ENCODE measurements around the gene MICA.

MICA gene

GRCh38 chr6:31403283-31404060, at the start of gene MICA:
MICA (plus strand) TSS chr6:31403595; CDS start chr6:31403633, 38 bp downstream.
- peak; percentile 91 for DNase-seq

DNA sequence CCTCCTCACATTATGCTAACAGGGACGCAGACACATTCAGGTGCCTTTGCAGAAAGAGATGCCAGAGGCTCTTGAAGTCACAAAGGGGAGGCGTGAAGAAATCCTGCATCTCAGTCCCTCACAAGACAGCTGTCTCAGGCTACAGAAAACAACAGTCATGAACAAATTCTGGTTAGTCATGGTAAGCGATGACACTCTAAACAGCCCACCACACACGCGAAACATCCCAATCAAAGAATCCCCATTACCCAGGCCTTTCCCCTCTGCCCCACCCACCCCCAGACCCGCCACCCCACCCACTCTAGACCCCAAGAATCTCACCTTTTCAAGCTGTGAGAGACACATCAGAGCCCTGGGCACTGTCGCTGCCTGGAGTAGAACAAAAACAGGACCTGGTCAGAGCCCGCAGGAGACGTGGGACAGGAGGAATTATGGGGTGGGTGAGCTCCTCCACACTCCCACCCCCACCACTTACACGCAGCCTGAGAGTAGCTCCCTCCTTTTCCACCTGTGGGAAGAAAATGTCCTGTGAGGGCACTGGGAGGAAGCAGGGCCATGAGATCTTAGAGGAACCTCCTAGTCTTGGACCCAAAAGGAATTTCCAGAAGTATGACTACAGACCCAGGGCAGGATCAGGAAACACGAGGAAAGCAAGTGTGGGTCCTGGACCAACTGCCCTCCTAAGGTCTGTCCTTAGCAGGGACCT, 49.1 kb upstream of the MICA start:
- no peak for DNase-seq

DNA sequence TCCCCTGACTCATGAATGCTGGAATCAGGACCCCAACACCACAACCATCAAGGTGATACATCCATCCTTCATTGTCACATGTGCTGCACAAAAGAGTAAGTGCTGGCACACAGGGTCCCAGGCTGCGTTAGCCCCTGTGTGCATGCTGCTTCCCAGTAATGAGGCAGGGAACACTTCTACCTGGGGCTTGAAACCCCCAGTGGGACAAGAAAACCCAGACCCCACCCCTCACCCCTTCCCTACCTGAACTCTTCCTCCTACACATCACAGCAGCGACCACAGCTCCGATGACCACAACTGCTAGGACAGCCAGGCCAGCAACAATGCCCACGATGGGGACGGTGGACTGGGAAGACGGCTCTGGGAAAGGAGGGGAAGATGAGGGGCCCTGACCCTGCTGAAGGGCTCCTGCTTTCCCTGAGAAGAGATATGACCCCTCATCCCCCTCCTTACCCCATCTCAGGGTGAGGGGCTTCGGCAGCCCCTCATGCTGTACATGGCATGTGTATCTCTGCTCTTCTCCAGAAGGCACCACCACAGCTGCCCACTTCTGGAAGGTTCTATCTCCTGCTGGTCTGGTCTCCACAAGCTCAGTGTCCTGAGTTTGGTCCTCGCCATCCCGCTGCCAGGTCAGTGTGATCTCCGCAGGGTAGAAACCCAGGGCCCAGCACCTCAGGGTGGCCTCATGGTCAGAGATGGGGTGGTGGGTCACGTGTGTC, 48.4 kb upstream of the MICA start:
- DNase-seq = no peak

DNA sequence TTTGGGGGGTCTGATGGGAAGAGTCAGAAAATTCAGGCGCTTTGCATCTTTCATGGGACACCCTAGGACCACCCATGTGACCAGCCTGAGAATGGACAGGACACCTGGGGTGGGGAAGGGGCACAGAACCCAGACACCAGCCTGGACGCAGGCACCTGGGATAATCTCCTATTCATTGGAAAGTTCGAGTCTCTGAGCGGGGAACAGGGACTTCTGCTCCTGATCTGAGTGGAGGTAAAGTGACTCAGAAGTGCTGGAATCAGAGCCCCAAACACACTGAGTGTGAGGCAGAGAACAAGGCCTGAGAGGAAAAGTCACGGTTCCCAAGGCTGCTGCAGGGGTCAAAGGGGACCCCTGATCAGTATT, 47.8 kb upstream of the MICA start:
- DNase-seq = no peak

DNA sequence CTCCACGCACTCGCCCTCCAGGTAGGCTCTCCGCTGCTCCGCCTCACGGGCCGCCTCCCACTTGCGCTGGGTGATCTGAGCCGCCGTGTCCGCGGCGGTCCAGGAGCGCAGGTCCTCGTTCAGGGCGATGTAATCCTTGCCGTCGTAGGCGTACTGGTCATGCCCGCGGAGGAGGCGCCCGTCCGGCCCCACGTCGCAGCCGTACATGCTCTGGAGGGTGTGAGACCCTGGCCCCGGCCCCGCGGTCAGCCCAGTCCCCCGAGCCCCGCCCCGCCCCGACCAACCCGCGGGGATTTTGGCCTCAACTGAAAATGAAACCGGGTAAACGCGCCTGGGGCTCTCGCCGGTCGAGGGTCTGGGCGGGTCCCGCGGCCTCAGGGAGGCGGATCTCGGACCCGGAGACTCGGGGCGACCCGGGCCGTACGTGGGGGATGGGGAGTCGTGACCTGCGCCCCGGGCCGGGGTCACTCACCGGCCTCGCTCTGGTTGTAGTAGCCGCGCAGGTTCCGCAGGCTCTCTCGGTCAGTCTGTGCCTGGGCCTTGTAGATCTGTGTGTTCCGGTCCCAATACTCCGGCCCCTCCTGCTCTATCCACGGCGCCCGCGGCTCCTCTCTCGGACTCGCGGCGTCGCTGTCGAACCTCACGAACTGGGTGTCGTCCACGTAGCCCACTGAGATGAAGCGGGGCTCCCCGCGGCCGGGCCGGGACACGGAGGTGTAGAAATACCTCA, 47.0 kb upstream of the MICA start:
- peak; percentile 69 for DNase-seq

GRCh38 chr6:31356946-31357466, 46.4 kb upstream of the MICA start, which contains the start of gene HLA-B:
HLA-B (minus strand) TSS chr6:31357179; CDS start chr6:31357158, 21 bp downstream.
- DNase-seq = peak; percentile 88

- no peak for DNase-seq
Observed at GRCh38 chr6:31357886-31358285, 45.5 kb upstream of the MICA start.

DNA sequence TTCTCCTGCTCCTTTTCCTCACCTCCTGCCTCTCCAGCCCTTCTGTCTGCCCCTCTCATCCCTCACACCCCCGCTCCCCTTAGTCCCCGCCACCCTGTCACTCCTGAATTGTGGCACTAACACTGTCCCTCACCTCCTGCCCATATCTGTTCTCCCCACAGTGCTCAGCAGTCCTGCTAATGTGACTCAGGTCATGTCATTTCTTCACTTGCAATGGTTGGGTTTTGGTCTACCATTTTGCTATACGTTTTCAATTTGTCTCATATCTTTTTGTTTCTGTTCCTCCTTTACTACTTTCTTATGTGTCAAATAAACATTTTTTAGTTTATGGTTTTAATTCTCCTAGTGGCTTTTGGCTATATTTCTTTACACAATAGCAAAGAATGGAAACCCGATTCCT, 45.1 kb upstream of the MICA start:
- DNase-seq = no peak

GRCh38 chr6:31359581-31359980, 43.8 kb upstream of the MICA start:
- DNase-seq = no peak

GRCh38 chr6:31362751-31363150, 40.6 kb upstream of the MICA start:
- DNase-seq = no peak

- no peak for DNase-seq
Observed at GRCh38 chr6:31363811-31364210, 39.6 kb upstream of the MICA start.

- no peak for DNase-seq
Observed at GRCh38 chr6:31365864-31366263, 37.5 kb upstream of the MICA start.

DNA sequence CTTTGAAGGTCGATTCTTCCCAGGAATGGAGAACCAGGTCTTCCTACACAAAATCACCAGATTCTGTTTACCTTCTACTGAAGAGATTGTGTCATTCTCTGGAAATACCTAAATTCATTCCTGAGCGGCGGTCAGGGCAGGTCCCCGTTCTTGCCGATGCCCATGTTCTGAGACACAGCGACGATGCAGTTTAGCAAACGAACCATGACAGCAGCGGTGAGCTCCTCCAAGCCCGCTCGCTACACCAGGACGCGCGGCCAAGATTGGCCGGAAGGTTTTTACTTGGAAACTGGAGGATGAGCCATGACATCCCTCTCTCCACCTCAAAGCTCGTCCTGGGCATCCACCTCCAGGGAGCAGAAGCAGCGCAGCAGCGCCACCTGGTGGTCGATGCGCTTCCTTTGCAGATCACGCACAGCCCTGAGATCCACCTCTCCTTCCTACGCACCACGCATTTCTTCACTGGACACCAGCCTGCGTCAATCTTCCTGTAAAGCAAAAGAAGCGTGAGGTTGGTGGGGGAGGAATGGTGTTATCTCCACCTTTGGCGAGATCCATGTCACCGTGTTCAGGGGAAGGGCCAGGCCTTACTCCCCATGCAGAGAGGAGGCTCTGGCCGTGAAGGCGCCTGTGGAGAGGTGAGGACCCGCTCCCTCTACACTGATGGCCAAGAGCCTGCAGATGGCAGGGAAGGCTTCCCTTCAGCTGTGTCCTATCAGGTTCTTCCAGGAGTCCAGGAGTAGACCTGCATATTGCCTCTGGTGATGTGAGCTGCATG, 36.5 kb upstream of the MICA start:
- DNase-seq = peak; percentile 92

- no peak for DNase-seq
Observed at GRCh38 chr6:31368461-31368860, 34.9 kb upstream of the MICA start.

- DNase-seq = peak; percentile 31
Observed at GRCh38 chr6:31374118-31374517, 29.3 kb upstream of the MICA start.

DNA sequence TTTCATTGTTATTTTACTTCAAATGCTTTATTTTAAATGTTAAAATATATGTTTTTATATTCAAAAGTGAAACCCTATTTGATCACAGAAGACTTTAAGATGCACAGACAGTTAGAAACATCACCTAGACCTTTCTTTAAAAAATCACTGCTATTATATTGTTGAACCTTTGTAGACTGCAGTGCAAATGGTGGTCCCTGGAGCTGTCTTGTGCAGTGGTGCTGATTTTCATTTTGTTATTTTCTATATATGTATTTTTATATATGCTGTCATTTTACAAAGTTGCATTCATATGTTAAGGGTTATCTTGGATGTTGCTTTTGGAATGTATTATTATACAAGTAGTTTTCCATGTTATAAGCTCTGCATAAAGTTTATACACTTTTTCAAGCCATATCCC, 27.7 kb upstream of the MICA start:
- DNase-seq = no peak

- DNase-seq = no peak
Observed at GRCh38 chr6:31377029-31377428, 26.4 kb upstream of the MICA start.

- no peak for DNase-seq
Observed at GRCh38 chr6:31378062-31378720, 25.2 kb upstream of the MICA start.

DNA sequence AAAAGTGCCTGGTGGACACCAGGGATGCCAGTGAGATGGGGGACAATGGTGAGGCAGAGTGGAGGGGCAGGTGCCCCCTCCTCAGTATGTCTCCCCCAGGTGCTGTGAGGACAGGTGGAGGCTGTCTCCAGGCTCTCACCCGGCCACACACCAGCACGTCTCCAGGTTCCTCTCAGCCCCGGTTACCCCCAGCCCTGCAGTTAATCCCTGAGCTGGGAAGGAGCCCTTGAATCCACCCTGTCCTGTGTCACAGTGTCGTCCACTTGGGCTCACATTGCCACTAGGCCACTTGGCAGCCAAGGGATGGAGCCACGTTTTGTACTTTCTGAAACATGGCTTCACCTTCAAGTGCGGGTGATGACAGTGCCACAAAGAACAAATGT, 24.7 kb upstream of the MICA start:
- DNase-seq = no peak

DNA sequence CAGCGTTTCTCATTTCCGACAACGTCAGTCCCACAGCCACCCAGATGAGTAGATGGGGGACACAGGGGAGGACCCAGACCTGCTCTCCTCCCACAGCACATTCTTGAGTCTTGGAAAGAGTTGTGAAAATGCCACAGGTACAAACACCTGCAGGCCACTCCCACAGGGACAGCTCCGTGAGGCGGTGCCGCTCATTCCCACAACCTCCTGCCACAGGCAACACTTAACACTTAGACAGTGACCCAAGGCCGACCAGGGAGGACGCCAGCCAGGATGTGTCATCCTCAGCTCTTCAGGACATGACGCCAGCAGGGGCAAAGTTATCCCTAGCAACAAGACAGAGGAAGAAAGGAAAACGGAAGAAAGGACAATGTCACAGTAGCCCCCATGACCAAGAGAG, 23.5 kb upstream of the MICA start:
- no peak for DNase-seq

DNA sequence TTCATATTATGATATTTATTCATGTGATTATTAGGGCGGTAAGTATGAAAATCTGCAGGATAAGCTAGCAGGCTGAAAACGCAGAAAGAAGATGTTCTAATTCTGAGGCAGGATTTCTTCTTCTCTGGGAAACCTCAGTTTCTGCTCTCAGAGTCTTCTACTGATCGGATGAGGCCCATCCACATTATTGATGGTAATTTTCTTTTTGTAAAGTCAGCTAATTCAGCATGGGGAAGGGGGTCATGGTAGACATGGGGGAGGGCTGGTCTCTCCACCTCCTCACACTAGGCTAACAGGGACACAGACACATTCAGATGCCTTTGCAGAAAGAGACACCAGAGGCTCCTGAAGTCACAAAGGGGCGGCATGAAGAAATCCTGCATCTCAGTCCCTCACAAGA, 21.7 kb upstream of the MICA start:
- no peak for DNase-seq

DNA sequence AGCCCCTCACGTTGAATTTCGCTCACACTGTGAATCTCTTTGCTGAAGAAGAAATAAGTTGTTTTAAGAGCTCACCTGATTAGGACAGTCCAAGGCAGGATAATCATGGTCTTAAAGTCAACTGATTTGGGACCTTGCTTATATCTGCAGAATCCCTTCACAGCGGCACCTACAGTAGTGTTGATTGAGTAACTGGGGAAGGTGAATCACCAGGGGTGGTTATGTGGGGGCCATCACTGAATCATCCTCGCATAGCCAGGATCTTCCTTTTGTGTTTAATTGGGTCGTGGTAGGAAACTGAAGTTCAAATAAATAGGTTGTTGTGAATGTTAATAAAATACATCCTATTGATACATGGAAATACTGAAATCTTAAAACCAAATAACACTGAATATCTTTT, 20.2 kb upstream of the MICA start:
- no peak for DNase-seq

Measured in RPMI8226 (cell line).